HepG2 (cell line): ENCODE data around the gene NPB. TPM values are rescaled to one million over a fixed set of nuclear protein-coding genes. Genes with fewer than 3 reads are reported as not detected.

Source experiments
- EZH2 ChIP-seq: conservative IDR thresholded peaks from 2 replicates; pipeline ENCODE4 v1.6.1; 2012; ENCODE audit warnings: mild to moderate bottlenecking, low read depth, low read length, moderate library complexity
- HNF1A ChIP-seq, 2 experiments: sonication (generic) in 1 of 2; formaldehyde crosslinking in 1 of 2; IDR thresholded peaks; 2 replicates each; pipeline versions ENCODE4 v1.4.0 to v1.6.1; 2016 to 2020; ENCODE audit warnings: borderline replicate concordance in 1 of 2, low read depth in 1 of 2, mild to moderate bottlenecking in 1 of 2, missing genetic modification reagents in 1 of 2
- MXD3 ChIP-seq: IDR thresholded peaks from 2 replicates; pipeline ENCODE4 v1.6.1; 2016; ENCODE audit warnings: mild to moderate bottlenecking, missing biosample characterization, missing genetic modification reagents
- RBM39 ChIP-seq: fragments of 200-400 bp; formaldehyde crosslinking; IDR thresholded peaks from one replicate; pipeline ENCODE4 v1.6.1; 2018; ENCODE audit warnings: antibody characterized with exemption, mild to moderate bottlenecking, low read depth, low read length; ENCODE audit not compliant: poor library complexity, severe bottlenecking
- REPIN1 ChIP-seq: sonication (generic); formaldehyde crosslinking; IDR thresholded peaks from 2 replicates; pipeline ENCODE4 v1.8.0; 2022; ENCODE audit warnings: missing genetic modification reagents, low read depth, mild to moderate bottlenecking, borderline replicate concordance
- SOX6 ChIP-seq, 2 experiments: fragments of 450-650 bp in 1 of 2; sonication (generic) in 1 of 2; formaldehyde crosslinking in 1 of 2; IDR thresholded peaks; 2 replicates each; pipeline versions ENCODE4 v1.4.0 to v1.6.1; 2017 to 2020; ENCODE audit warnings: antibody characterized with exemption in 1 of 2, mild to moderate bottlenecking in 1 of 2, missing genetic modification reagents in 1 of 2
- ZBTB3 ChIP-seq: sonication (generic); formaldehyde crosslinking; IDR thresholded peaks from 2 replicates; pipeline ENCODE4 v1.4.0; 2020; ENCODE audit warnings: low read depth, mild to moderate bottlenecking, moderate library complexity, missing genetic modification reagents, borderline replicate concordance
- ZNF207 ChIP-seq: fragments of 450-650 bp; IDR thresholded peaks from 2 replicates; pipeline ENCODE4 v1.6.1; 2016; ENCODE audit warnings: antibody characterized with exemption, borderline replicate concordance
- ZNF235 ChIP-seq: sonication (generic); formaldehyde crosslinking; IDR thresholded peaks from 2 replicates; pipeline ENCODE4 v1.8.1; 2023; ENCODE audit warnings: mild to moderate bottlenecking, missing genetic modification reagents, borderline replicate concordance
- ZNF605 ChIP-seq: sonication (generic); formaldehyde crosslinking; IDR thresholded peaks from 2 replicates; pipeline ENCODE4 v1.8.0; 2022; ENCODE audit warnings: mild to moderate bottlenecking, missing genetic modification reagents
- ZNF768 ChIP-seq: sonication (generic); formaldehyde crosslinking; IDR thresholded peaks from 2 replicates; pipeline ENCODE4 v1.4.0; 2020; ENCODE audit warnings: missing genetic modification reagents
- ZNF776 ChIP-seq: sonication (generic); formaldehyde crosslinking; IDR thresholded peaks from 2 replicates; pipeline ENCODE4 v1.4.0; 2020; ENCODE audit warnings: mild to moderate bottlenecking, missing genetic modification reagents
- ZNF841 ChIP-seq: sonication (generic); formaldehyde crosslinking; IDR thresholded peaks from 2 replicates; pipeline ENCODE4 v1.8.1; 2023; ENCODE audit warnings: missing genetic modification reagents, borderline replicate concordance
- polyA plus RNA-seq, 8 experiments: library from polyadenylated mRNA; depleted of rRNA in 3 of 8; stranded (reverse) in 7 of 8; unstranded in 1 of 8; fragments of >200 nt; fragmentation: Illumina TruSeq in 4 of 8; extraction: Trizol in 4 of 8; gene quantifications; 2 replicates each; pipeline versions ENCODE4 v1.2.1 to v1.2.3, GENCODE V29; 2011 to 2016; ENCODE audit warnings: low read depth in 4 of 8, missing spikeins in 1 of 8, mixed read lengths in 1 of 8; ENCODE audit not compliant: insufficient read depth in 1 of 8
- total RNA-seq, 5 experiments: library from RNA; depleted of rRNA; stranded (reverse); fragments of >200 nt; fragmentation: Illumina TruSeq; extraction: Trizol; gene quantifications; 2 replicates each; pipeline ENCODE4 v1.2.3, GENCODE V29; 2016; ENCODE audit warnings: low read depth in 1 of 5

Gene NPB
- total and polyA plus RNA-seq, 2 of the 13 experiments (the other 11 are each of a cell fraction or from before 2014, with no cell fraction given): 0.11 to 0.93 TPM

GRCh38 chr17:81910840-81911276 is 8.8 kb downstream of the NPB start (continued):
- peak; percentile 63 for TF ChIP-seq RBM39
- TF ChIP-seq EZH2: no peak
- no peak for TF ChIP-seq ZNF605 (CRISPR knock-in tag)
- TF ChIP-seq ZNF235 (CRISPR knock-in tag): peak; percentile 60; the same call in 1 of the 2 replicates
- no peak for TF ChIP-seq HNF1A (IDR thresholded peaks at IDR 0.05; ENCODE audit: low read depth)
- no peak for TF ChIP-seq HNF1A (CRISPR knock-in tag; IDR thresholded peaks at IDR 0.05; ENCODE audit: borderline replicate concordance)
- peak; percentile 84; the same call in 1 of the 2 replicates for TF ChIP-seq ZNF776 (CRISPR knock-in tag)
- no peak for TF ChIP-seq REPIN1 (CRISPR knock-in tag)
- no peak for TF ChIP-seq ZNF841 (CRISPR knock-in tag)
- TF ChIP-seq MXD3 (CRISPR knock-in tag): peak; percentile 75; the same call in 1 of the 2 replicates
- TF ChIP-seq SOX6 (IDR thresholded peaks at IDR 0.05): no peak
- 0 out of 2 replicates have a peak, but pooled peaks have one; percentile 48 for TF ChIP-seq SOX6 (CRISPR knock-in tag; IDR thresholded peaks at IDR 0.05)
- TF ChIP-seq ZNF207: no peak
- TF ChIP-seq ZBTB3 (CRISPR knock-in tag): 0 out of 2 replicates have a peak, but pooled peaks have one; percentile 32
- TF ChIP-seq ZNF768: peak; percentile 42
